Measurements from ENCODE around the gene MED29. TPM values are rescaled to one million over a fixed set of nuclear protein-coding genes. Genes with fewer than 3 reads are reported as not detected.
"Not testable (repeated sequence)": the region's sequence is repeated elsewhere in the genome, so short reads cannot be mapped to it uniquely, and the experiment has no call there.

The MED29 gene
- polyA plus RNA-seq, 4 donors, result 41.5 to 48.2 (median 43.1) TPM

DNA sequence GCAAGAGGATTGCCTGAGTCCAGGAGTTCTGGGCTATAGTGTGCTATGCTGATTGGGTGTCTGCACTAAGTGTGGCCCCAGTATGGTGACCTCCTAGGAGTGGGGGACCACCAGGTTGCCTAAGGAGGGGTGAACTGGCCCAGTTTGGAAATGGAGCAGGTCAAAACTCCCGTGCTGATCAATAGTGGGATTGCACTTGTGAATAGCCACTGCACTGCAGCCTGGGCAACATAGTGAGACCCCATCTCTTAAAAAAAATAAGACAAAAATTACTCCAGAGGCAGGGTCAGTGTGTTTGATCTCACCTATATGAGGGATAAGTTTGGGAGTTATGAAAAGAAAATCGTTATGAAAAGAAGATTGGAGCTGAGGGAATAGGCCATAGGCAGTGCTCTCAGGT is 22.0 kb upstream of the MED29 start:
- DNase-seq (ENCODE audit: low read depth in 4 of 4, low spot score in 3 of 4), result no peak

GRCh38 chr19:39370735-39371134 is 20.4 kb upstream of the MED29 start:
- DNase-seq (ENCODE audit: low read depth in 4 of 4, low spot score in 3 of 4), result no peak

DNA sequence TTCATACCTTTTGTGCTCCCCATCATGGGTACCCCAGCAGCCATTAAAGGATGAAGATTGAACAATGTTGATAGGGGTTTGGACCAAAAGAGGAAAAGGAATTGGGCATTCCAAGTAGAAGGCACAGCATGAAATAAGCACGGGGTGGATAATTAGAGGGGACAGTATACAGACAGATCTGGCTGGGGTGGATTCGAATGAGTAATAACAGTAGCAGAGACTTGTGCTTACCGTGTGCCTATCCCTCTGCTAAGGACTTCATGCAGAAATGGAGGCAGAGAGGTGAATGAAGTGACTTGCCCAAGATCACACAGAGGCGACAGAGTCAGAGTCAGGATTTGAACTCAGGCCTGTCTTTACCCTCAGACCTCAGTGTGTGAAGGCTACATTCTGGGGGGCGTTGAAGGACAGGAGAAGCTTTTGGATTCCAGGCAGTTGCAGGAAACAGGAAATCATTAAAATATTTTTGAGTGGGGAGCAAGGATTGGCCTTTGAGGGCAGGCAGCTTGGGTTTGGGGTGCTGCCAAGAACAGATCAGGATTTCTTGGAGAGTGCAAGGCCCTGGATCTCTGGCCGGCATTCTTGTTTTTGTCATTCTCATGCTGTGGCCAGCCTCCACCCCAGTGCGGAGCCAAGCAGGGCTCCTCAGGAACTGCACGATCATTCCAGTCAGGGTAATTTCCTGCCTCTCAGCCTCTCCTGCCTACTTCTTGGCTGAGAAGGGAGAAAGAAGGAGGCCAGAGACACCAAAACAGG is 19.0 kb upstream of the MED29 start:
- peak; percentile 38 to 58 (median 53) for DNase-seq (ENCODE audit: low read depth in 4 of 4, low spot score in 3 of 4)

GRCh38 chr19:39372941-39373340 is 18.2 kb upstream of the MED29 start:
- no peak for DNase-seq (ENCODE audit: low read depth in 4 of 4, low spot score in 3 of 4)

GRCh38 chr19:39375929-39376328 is 15.2 kb upstream of the MED29 start:
- DNase-seq (ENCODE audit: low read depth in 4 of 4, low spot score in 3 of 4), result no peak

- DNase-seq (ENCODE audit: low read depth in 4 of 4, low spot score in 3 of 4), result no peak
Observed at GRCh38 chr19:39377373-39378362, 13.5 kb upstream of the MED29 start.

DNA sequence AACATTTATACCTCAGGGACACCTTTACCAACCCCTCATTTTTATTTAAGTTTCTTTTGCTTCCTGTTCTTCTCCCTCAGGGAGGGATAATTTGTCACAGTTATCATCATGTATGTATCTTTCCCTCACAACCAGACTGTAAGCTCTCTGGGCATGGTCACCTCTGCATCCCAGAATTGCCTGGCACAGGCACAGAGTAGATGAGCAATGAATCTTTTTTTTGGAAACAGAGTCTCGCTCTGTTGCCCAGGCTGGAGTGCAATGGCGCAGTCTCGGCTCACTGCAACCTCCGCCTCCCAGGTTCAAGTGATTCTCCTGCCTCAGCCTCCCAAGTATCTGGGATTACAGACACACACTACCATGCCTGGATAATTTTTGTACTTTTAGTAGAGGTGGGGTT is 11.8 kb upstream of the MED29 start:
- not testable (repeated sequence) for DNase-seq (ENCODE audit: low read depth in 4 of 4, low spot score in 3 of 4)

DNA sequence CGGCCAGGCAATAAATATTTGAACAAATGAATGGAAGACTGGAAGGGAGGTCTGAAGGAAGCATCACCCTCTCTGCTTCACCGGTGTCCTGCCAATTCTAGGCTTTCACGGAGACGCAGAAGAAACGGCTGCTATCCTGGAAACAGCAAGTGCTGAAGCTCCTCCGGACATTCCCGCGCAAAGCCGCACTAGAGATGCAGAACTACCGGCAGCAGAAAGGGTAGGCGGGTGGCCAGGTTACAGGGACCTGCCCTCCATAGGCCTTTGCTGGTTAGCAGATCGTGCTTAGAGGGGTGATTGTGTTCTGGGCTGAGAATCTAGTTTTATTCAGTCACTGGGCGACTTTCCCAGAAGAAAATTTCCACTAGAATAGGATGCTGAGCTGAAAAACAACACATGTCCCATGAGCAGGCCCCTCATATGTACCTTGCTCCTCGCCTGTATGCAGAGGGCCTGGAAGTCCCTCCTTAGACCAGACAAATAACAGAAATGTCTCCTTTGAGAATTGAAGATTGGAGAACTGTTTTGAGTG is 11.2 kb upstream of the MED29 start:
- DNase-seq (ENCODE audit: low read depth in 4 of 4, low spot score in 3 of 4), result no peak

GRCh38 chr19:39380521-39381502 is 10.4 kb upstream of the MED29 start:
- DNase-seq (ENCODE audit: low read depth in 4 of 4, low spot score in 3 of 4), result no peak

DNA sequence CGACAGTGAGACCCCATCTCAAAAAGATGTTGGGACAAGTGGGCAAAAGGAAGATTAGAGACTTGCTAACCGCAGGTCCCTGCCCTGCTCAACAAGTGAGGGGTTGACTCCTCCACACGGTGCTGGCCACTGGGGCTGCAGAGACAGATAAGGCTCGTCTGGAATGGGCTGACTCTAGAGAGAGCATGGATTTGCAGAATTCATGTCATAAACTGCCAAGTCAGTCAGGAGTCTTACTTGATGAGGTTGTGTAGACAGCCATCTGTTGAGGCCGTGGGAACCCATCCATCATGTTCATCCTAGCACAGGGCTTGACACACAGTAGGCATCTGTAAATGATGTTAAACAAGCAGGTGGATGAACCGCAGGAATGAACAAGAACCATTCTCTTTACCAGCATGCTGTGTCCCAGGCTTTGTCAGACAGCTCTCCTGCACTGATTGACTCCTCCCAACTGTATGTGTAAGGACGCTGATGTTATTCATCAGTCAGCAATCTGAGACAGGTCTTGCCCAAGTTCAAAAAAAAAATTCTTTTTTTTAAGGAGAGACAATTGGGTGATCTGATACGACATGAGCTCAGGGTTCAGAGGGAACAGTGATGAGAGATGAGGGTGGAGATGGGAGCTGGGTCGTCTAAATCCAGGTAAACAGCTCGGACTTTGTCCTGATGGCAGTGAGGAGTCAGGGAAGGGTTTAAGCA is 9.1 kb upstream of the MED29 start:
- no peak for DNase-seq (ENCODE audit: low read depth in 4 of 4, low spot score in 3 of 4)

DNA sequence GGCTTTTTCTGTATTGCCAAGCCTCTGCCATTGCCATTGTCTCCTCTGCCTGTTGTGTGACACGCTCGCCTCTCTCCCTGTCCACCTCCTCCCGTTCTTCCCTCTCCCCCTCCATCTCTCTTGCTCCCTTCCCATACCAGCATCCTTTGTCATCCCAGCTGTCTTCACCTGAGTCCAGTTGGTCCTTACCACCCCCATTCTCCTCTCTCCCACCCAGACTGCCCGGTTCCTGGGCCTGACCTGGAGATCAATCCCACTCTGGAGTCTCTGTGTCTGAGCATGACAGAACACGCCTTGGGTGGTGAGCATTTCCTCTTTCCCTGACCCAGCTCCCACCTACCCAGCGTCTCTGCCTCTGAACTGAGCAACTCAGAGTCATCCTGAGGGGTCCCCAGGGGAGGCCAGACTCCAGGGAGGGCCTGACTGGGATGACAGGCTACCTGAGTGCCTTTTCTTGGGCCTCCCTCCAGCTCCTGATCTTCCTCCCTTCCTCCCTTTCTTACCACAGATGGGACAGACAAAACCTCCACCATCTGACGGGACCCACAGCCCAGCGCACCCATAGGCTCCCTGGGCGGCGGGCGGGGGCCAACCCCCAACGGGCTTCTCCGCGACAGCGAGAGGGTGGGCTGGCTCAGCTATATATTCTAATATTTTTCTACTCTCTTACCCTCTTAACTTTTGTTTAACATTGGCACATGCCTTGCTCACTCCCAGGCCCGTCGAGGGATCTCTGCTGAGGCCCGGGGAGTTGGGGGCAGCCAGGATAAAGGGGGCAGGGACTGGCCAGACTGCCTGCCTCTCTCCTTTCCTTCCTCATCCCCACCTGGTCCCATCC is 8.0 kb upstream of the MED29 start:
- no peak for DNase-seq (ENCODE audit: low read depth in 4 of 4, low spot score in 3 of 4)

- no peak for DNase-seq (ENCODE audit: low read depth in 4 of 4, low spot score in 3 of 4)
Observed at GRCh38 chr19:39384839-39385568, 6.2 kb upstream of the MED29 start.

GRCh38 chr19:39385629-39386411 is 5.4 kb upstream of the MED29 start:
- no peak for DNase-seq (ENCODE audit: low read depth in 4 of 4, low spot score in 3 of 4)

DNA sequence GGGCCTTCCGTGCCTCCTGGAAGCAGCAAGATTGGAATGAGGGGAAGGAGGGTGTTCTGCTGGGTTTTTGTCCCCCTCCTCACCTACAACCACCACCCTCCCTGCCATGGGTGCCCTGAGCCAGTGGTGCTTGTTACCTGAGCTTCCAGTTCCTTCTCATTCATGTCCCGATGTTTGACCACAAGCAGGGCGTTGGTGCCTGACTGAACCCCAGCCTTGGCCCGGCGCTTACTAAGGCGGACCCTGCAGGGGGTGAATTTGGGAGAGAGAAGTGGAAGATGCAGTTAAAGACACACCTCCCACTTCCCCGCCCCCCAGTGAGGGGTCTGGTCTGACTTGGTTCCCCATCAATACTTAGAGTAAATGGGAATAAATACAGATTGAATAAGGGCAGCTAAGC is 4.6 kb upstream of the MED29 start:
- DNase-seq (ENCODE audit: low read depth in 4 of 4, low spot score in 3 of 4), result no peak

- no peak for DNase-seq (ENCODE audit: low read depth in 4 of 4, low spot score in 3 of 4)
Observed at GRCh38 chr19:39388657-39389056, 2.5 kb upstream of the MED29 start.

DNA sequence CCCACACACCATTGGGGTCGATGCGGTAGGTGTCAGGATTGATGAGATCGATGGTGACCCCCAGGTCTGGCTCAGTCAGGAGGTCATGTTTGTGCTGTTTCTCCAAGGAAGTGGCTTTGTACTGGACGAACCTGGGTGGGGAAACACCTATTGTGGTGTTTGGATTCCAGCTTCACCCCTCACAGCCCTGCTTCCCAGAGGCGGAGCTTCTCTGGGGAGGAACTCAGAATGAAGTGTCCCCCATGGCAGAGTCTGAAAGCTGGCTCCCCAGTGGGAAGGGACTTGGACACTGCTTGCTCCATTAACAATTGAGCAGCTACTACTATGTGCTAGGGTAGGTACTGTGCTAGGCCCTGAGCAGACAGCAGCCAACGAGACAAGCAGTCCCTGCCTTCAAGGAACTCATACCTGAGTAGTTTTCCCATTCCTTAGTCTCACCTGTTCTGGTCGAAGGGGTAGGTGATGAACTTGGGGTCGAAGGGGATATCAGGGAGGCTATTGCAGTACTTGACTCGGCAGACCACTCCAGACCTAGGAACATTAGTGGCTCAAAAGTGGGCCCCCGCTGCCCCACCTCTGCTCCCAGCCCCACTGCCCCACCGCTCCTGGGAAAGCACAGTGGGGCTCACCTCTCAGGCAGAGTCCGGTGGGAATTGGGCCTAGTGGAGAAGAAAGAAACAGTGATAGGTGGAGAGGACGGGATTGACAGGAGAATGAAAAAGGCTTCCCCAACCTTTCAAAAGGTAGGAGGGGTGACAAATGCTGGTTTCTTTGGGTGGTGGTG is 1.4 kb upstream of the MED29 start:
- DNase-seq (ENCODE audit: low read depth in 4 of 4, low spot score in 3 of 4), result no peak

DNA sequence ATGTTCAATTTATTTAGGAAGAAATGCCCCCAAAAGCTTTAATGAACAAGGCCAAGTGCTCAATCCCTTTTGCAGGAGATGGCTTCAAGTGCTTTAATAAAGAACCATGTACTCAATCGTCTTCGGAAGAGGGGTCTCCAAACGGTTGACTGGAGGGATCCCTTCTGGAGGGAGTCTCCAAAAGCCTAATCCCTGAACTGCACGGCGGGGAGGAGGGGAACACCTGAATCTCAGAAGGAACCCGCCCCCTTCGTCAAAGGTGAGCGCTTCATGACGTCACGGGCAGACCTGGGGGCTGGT is 777 bp upstream of the MED29 start:
- DNase-seq (ENCODE audit: low read depth in 4 of 4, low spot score in 3 of 4), result no peak
